ENCODE data around the gene RRM1. TPM values are rescaled to one million over a fixed set of nuclear protein-coding genes. Genes with fewer than 3 reads are reported as not detected.

Gene RRM1
- total RNA-seq, 4 donors from 2014 or later: 69.8 to 137 (median 86.6) TPM

- no peak overlapping the region for H3K4me3 ChIP-seq (ENCODE audit: low read depth, poor library complexity, severe bottlenecking)
- DNase-seq (ENCODE audit: low spot score in 2 of 2): no peak
- TF ChIP-seq CTCF (IDR thresholded peaks at IDR 0.05): no peak
- TF ChIP-seq POLR2A (IDR thresholded peaks at IDR 0.05): no peak
- intact Hi-C loops (cut with DNase I; ENCODE audit: low total_unique reads): no loop called here
- 97 to 100% methylated on average over 2 of the region's 2 CpGs for WGBS, 2 donors
These were observed 8.7 kb downstream of the RRM1 start for GRCh38 chr11:4103269-4103668.

GRCh38 chr11:4105916-4106315 is 11.3 kb downstream of the RRM1 start:
- intact Hi-C loops (cut with DNase I; ENCODE audit: low total_unique reads): no loop called here
- H3K4me3 ChIP-seq (ENCODE audit: low read depth, poor library complexity, severe bottlenecking): no peak overlapping the region
- DNase-seq (ENCODE audit: low spot score in 2 of 2): no peak
- 90 to 95% methylated on average over 1 of the region's 1 CpG for WGBS, 2 donors
- TF ChIP-seq POLR2A (IDR thresholded peaks at IDR 0.05) (no peak), CTCF (IDR thresholded peaks at IDR 0.05) (no peak)

- TF ChIP-seq CTCF (IDR thresholded peaks at IDR 0.05): no peak
- TF ChIP-seq POLR2A (IDR thresholded peaks at IDR 0.05): no peak
- 77 to 79% methylated on average over 5 of the region's 5 CpGs for WGBS, 2 donors
- intact Hi-C loops (cut with DNase I; ENCODE audit: low total_unique reads): no loop called here
- no peak for DNase-seq (ENCODE audit: low spot score in 2 of 2)
- no peak overlapping the region for H3K4me3 ChIP-seq (ENCODE audit: low read depth, poor library complexity, severe bottlenecking)
These were observed 17.2 kb downstream of the RRM1 start for GRCh38 chr11:4111834-4112233.

- TF ChIP-seq POLR2A (IDR thresholded peaks at IDR 0.05): no peak
- TF ChIP-seq CTCF (IDR thresholded peaks at IDR 0.05): no peak
- intact Hi-C loops (cut with DNase I; ENCODE audit: low total_unique reads): no loop called here
- DNase-seq (ENCODE audit: low spot score in 2 of 2): no peak
- WGBS, 2 donors: 92 to 95% methylated on average over 2 of the region's 2 CpGs
- H3K4me3 ChIP-seq (ENCODE audit: low read depth, poor library complexity, severe bottlenecking): no peak overlapping the region
These were observed 20.5 kb downstream of the RRM1 start for GRCh38 chr11:4115128-4115527.

- WGBS, 2 donors: 76 to 80% methylated on average over 3 of the region's 3 CpGs
- no peak for DNase-seq (ENCODE audit: low spot score in 2 of 2)
- no peak overlapping the region for H3K4me3 ChIP-seq (ENCODE audit: low read depth, poor library complexity, severe bottlenecking)
- TF ChIP-seq CTCF (IDR thresholded peaks at IDR 0.05) (no peak), POLR2A (IDR thresholded peaks at IDR 0.05) (no peak)
- intact Hi-C loops (cut with DNase I; ENCODE audit: low total_unique reads): no loop called here
These were observed 23.5 kb downstream of the RRM1 start for GRCh38 chr11:4118107-4118506.

- WGBS, 2 donors: 97% methylated on average over 4 of the region's 4 CpGs
These were observed 28.6 kb downstream of the RRM1 start for GRCh38 chr11:4123218-4123617.

More at GRCh38 chr11:4123218-4123617, 28.6 kb downstream of the RRM1 start:
- TF ChIP-seq CTCF (IDR thresholded peaks at IDR 0.05) (no peak), POLR2A (IDR thresholded peaks at IDR 0.05) (no peak)
- DNase-seq (ENCODE audit: low spot score in 2 of 2): no peak
- intact Hi-C loops (cut with DNase I; ENCODE audit: low total_unique reads): no loop called here
- H3K4me3 ChIP-seq (ENCODE audit: low read depth, poor library complexity, severe bottlenecking): no peak overlapping the region
